GM21576 (cell line): ENCODE data around the gene FFAR1.

Source experiments
- ATAC-seq: cut with Tn5 transposase; IDR thresholded peaks from one replicate; pipeline ENCODE4 v1.9.1; 2021; ENCODE audit warnings: mild to moderate bottlenecking, moderate library complexity; ENCODE audit not compliant: unreplicated experiment

FFAR1 gene

GRCh38 chr19:35383536-35383935, 35.8 kb downstream of the FFAR1 start:
- no peak for ATAC-seq

DNA sequence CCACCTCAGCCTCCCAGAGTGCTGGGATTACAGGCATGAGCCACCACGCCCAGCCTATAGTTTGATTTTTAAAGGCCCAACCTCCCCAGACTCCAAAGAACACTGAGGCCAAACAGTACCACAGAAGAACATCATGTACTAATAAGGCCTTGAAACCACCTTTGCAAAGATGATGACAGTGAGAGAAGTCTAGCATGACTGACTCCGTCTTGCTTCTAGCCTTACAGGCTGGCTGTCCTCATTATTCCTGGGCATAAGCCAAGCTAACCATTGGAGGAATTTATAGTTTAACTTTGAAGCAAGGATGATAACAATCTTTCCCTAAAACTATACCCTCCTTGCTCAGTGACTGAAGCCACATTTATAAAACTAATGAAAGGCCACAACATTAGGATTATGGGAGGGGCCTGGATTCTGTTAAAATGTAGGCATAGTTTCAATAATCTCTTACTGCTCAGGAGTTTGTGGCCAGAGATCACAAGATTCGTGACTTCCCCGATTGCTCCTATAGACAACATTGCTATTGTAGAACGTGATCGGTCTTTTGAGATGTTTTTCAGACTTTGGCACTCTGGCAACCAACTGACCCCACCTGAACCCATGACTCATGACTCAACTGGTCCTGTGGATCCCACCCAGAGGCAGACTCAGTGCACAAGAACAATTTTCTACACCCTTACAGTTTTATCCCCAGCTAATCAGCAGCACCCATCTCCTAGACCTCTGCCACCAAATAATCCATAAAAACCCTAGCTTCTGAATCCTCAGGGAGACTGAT, 40.8 kb downstream of the FFAR1 start:
- no peak for ATAC-seq

DNA sequence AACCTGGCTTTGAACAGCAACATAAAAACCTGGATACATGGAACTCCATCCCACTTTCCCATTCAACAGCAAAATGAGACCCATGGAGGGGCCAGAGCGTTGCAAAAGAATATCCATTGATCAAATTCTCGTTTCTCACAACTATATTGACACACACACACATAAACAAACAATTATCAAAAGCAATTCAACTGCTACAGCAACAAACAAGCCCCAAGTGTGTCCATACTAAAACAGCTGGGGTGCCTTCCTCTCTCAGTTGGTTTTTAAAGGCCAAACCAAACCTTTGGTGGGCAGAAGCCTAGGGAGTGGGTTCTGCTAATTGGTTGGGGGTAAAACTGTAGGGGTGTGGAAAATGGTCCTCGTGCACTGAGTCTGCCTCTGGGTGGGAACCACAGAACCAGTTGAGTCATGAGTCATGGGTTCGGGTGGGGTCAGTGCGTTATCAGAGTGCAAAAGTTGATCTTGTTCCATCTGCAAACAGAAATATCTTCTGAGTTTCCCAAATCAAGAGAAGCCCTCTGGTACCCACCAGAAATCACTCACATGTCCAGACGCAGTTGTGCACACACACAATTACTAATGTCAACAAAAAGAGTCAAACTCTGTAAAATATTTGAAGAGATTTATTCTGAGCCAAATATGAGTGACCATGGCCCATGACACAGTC, 41.6 kb downstream of the FFAR1 start:
- no peak for ATAC-seq

DNA sequence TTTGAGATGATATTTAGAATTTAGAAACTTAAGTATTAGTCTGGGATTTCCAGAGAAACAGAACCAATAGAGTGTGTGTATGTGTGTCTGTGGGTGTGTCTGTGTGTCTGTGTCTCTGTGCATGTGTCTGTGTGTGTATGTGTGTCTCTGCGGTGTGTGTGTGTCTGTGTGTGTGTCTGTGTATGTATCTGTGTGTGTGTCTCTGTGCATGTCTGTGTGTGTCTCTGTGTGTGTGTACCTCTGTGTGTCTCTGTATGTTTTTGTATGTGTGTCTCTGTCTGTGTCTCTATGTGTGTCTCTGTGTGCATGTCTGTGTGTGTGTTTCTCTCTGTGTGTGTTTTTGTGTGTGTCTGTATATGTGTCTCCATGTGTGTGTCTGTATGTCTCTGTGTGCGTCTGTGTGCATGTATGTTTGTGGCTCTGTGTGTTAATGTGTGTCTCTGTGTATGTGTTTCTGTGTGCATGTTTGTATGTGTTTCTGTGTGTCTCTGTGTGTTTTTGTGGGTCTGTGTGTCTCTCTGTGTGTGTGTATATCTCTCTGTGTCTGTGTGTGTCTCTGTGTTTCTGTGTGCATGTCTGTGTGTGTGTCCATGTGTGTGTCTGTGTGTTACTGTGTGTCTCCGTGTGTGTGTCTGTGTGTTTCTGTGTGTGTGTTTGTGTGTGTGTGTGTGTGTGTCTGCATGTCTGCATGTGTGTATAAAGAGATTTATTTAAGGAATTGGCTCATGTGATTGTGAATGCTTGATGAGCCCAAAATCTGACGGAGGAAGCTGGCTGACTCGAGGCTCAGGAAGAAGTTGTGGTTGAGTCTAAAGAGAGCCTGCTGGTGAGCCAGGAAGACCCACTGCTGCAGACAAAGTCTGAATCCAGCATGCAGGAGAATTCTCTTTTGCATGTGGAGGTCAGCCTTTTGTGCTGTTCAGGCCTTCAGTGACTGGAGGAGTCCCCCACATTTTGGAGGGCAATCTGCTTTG, 45.3 kb downstream of the FFAR1 start:
- ATAC-seq, result no peak

- no peak for ATAC-seq
These were observed 47.9 kb downstream of the FFAR1 start for GRCh38 chr19:35395382-35396199.

- no peak for ATAC-seq
These were observed 48.7 kb downstream of the FFAR1 start for GRCh38 chr19:35396240-35396885.

DNA sequence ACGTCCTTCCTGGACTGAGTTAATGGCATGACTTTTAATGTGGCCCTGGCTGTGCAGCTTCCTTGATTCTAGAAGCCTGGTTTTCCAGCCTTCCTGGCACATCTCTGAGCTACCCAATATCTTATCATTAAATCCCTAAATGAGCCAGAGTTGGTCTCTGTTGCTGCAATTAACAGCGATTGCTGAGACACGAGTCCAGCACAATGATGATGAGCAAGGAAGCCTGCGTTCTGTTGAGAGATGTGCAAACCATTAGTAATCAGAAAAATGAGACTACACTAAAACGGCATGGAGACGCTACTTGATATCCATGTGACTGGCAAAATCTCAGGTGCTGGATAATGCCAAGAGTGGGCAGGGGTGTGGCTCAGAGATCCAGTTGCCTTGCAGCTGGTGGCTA, 49.4 kb downstream of the FFAR1 start:
- ATAC-seq, result no peak
